ENCODE measurements around the gene GHRH. TPM values are rescaled to one million over a fixed set of nuclear protein-coding genes. Genes with fewer than 3 reads are reported as not detected.

Gene GHRH
- total RNA-seq, 4 donors from 2014 or later = not detected

DNA sequence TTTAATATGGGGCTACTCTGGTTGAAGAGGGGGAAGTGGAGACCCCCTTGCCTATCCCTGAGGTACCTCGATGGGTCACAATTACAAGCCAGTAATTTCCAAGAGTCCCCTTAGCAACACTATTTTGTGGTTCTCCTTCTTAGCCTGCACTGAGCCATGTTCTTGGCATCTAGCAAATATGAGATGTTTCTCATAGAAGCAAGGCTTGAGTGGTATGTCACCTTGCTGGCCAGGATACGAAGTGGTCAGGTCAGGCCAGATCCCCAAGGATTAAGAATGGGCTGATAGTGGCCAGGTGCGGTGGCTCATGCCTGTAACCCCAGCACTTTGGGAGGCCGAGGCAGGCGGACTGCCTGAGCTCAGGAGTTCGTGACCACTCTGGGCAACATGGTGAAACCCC is 2.1 kb upstream of the GHRH start:
- H3K27me3 ChIP-seq = no peaks in the 10 kb centered on the region
- WGBS, 2 donors = 89 to 97% methylated on average over 6 of the region's 6 CpGs
- H3K4me1 ChIP-seq = no peaks in the 10 kb centered on the region
- no peak overlapping the region for H3K4me3 ChIP-seq (replicated peaks in 1 of 3)
- no peak overlapping the region for H3K27ac ChIP-seq
- TF ChIP-seq, protein P1, sequence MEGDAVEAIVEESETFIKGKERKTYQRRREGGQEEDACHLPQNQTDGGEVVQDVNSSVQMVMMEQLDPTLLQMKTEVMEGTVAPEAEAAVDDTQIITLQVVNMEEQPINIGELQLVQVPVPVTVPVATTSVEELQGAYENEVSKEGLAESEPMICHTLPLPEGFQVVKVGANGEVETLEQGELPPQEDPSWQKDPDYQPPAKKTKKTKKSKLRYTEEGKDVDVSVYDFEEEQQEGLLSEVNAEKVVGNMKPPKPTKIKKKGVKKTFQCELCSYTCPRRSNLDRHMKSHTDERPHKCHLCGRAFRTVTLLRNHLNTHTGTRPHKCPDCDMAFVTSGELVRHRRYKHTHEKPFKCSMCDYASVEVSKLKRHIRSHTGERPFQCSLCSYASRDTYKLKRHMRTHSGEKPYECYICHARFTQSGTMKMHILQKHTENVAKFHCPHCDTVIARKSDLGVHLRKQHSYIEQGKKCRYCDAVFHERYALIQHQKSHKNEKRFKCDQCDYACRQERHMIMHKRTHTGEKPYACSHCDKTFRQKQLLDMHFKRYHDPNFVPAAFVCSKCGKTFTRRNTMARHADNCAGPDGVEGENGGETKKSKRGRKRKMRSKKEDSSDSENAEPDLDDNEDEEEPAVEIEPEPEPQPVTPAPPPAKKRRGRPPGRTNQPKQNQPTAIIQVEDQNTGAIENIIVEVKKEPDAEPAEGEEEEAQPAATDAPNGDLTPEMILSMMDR (IDR thresholded peaks at IDR 0.05) = no peak
- TF ChIP-seq POLR2A (IDR thresholded peaks at IDR 0.05) = no peak
- DNase-seq = no peak
- H3K9me3 ChIP-seq = no peaks in the 10 kb centered on the region
- no peaks in the 10 kb centered on the region for H3K36me3 ChIP-seq
- intact Hi-C loops (cut with DNase I) = no loop called here

DNA sequence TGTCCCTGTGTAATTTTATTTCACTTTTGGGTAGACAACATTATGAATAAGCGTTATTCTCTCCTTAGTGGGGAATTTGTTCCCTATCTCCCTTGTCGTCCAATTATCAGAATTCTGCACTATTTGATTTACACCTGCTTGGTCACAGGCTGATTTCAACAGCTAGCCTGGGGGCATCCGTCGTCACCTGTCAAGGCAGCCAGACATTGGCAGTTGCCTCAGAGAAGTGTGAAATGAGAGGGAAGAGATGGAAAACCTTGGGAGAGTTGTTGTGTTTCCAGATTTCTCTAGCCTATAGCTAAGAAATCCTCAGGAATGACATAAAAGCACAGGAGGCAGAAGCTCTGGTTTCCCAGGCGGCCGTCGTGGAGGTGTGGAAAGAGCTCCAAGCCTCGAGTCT is 891 bp upstream of the GHRH start:
- no peak for DNase-seq
- 67 to 72% methylated on average over 8 of the region's 8 CpGs for WGBS, 2 donors
- Histone ChIP-seq H3K27ac (no peak overlapping the region), H3K36me3 (no peaks in the 10 kb centered on the region), H3K4me3 (replicated peaks in 1 of 3) (no peak overlapping the region), H3K4me1 (no peaks in the 10 kb centered on the region), H3K9me3 (no peaks in the 10 kb centered on the region), H3K27me3 (no peaks in the 10 kb centered on the region)
- TF ChIP-seq POLR2A (IDR thresholded peaks at IDR 0.05) = no peak
- TF ChIP-seq, protein P1 (IDR thresholded peaks at IDR 0.05) = no peak
- intact Hi-C loops (cut with DNase I) = no loop called here

DNA sequence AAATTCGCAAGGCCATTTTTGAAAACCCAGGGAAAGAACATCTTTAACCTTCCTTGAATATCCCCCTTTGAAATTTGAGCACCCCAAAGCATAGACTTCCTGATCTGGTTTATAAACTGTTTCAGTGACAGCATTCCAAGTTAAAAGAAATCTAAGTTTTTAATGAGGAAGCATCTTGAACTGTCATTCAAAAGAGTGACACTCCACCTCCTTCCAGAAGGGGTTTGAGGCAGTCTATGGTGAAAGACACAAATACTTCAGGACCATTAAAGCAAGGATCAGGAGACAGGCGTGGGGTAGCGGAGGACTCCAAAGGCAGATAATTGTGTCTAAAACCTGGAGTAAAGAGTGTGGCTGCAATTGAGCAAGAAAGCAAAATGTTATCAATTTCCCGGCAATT is 691 bp downstream of the GHRH start:
- no peaks in the 10 kb centered on the region for H3K36me3 ChIP-seq
- no peaks in the 10 kb centered on the region for H3K9me3 ChIP-seq
- TF ChIP-seq, protein P1 (IDR thresholded peaks at IDR 0.05) = no peak
- no peak for TF ChIP-seq POLR2A (IDR thresholded peaks at IDR 0.05)
- intact Hi-C loops (cut with DNase I) = no loop called here
- no peak overlapping the region for H3K27ac ChIP-seq
- no peaks in the 10 kb centered on the region for H3K4me1 ChIP-seq
- DNase-seq = no peak
- no peaks in the 10 kb centered on the region for H3K27me3 ChIP-seq
- WGBS, 2 donors = 81% methylated on average over 4 of the region's 4 CpGs
- H3K4me3 ChIP-seq (replicated peaks in 1 of 3) = no peak overlapping the region

DNA sequence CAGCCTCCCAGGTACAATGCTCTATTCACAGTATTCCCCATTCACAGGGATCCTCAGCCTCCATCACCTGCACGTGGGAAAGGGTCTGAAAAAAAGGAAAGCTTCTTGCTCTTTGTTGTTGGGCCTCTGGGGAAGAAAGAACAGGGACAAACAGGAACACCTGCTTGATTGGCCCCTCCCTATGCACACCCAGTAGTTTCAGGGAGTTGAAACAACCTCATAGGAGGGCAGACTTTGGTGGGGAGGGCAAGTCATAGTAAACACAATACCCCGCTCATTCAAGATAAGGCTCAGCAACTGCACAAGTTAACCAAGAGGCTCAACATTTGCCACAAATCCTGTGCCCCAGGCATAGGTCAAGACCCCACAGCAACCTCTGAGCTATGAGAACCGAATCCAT is 1.7 kb downstream of the GHRH start:
- Histone ChIP-seq H3K36me3 (no peaks in the 10 kb centered on the region), H3K4me3 (replicated peaks in 1 of 3) (no peak overlapping the region), H3K4me1 (no peaks in the 10 kb centered on the region), H3K9me3 (no peaks in the 10 kb centered on the region), H3K27me3 (no peaks in the 10 kb centered on the region), H3K27ac (no peak overlapping the region)
- no peak for TF ChIP-seq POLR2A (IDR thresholded peaks at IDR 0.05)
- TF ChIP-seq, protein P1 (IDR thresholded peaks at IDR 0.05) = no peak
- DNase-seq = no peak
- intact Hi-C loops (cut with DNase I) = no loop called here
- WGBS, 2 donors = 65 to 66% methylated on average over 3 of the region's 3 CpGs

GRCh38 chr20:37259031-37259430 is 2.6 kb downstream of the GHRH start:
- Histone ChIP-seq H3K27me3 (no peaks in the 10 kb centered on the region), H3K4me3 (replicated peaks in 1 of 3) (no peak overlapping the region), H3K36me3 (no peaks in the 10 kb centered on the region), H3K27ac (no peak overlapping the region), H3K4me1 (no peaks in the 10 kb centered on the region), H3K9me3 (no peaks in the 10 kb centered on the region)
- WGBS, 2 donors = 57 to 66% methylated on average over 11 of the region's 11 CpGs
- no peak for DNase-seq
- no peak for TF ChIP-seq POLR2A (IDR thresholded peaks at IDR 0.05)
- TF ChIP-seq, protein P1 (IDR thresholded peaks at IDR 0.05) = no peak
- intact Hi-C loops (cut with DNase I) = no loop called here

All from thyroid gland (tissue), 4 donors.